NCI-H1694 (cell line): ENCODE results near the gene RAD18.

Experiments
- DNase-seq: peaks from one replicate; lab custom pipeline; 2025; lab: John Stamatoyannopoulos, UW

The RAD18 gene

GRCh38 chr3:8985411-8985831 is 22.1 kb upstream of the RAD18 start:
- no peak for DNase-seq

- no peak for DNase-seq
Measured at GRCh38 chr3:8984526-8984925, 21.3 kb upstream of the RAD18 start.

- DNase-seq = no peak
Measured at GRCh38 chr3:8984081-8984480, 20.8 kb upstream of the RAD18 start.

GRCh38 chr3:8983591-8983990 is 20.3 kb upstream of the RAD18 start:
- no peak for DNase-seq

- DNase-seq = no peak
Measured at GRCh38 chr3:8983026-8983425, 19.8 kb upstream of the RAD18 start.

GRCh38 chr3:8982509-8982908 is 19.2 kb upstream of the RAD18 start:
- DNase-seq = peak; percentile 2

GRCh38 chr3:8981700-8982099 is 18.4 kb upstream of the RAD18 start:
- no peak for DNase-seq

- DNase-seq = no peak
Measured at GRCh38 chr3:8981296-8981695, 18.0 kb upstream of the RAD18 start.

GRCh38 chr3:8980756-8981257 is 17.5 kb upstream of the RAD18 start:
- no peak for DNase-seq

GRCh38 chr3:8979262-8979661 is 16.0 kb upstream of the RAD18 start:
- DNase-seq = no peak

- no peak for DNase-seq
Measured at GRCh38 chr3:8978551-8978950, 15.3 kb upstream of the RAD18 start.

- no peak for DNase-seq
Measured at GRCh38 chr3:8976540-8977182, 13.4 kb upstream of the RAD18 start.

GRCh38 chr3:8975081-8976020 is 12.1 kb upstream of the RAD18 start:
- DNase-seq = no peak

GRCh38 chr3:8974458-8974857 is 11.2 kb upstream of the RAD18 start:
- no peak for DNase-seq

- no peak for DNase-seq
Measured at GRCh38 chr3:8972639-8973038, 9.4 kb upstream of the RAD18 start.

- DNase-seq = peak; percentile 29
Measured at GRCh38 chr3:8970971-8971589, 7.8 kb upstream of the RAD18 start.

GRCh38 chr3:8969241-8969640 is 6.0 kb upstream of the RAD18 start:
- DNase-seq = no peak

GRCh38 chr3:8968375-8968882 is 5.2 kb upstream of the RAD18 start:
- DNase-seq = no peak

GRCh38 chr3:8967553-8967952 is 4.3 kb upstream of the RAD18 start:
- DNase-seq = no peak

- DNase-seq = no peak
Measured at GRCh38 chr3:8966820-8967348, 3.6 kb upstream of the RAD18 start.

- no peak for DNase-seq
Measured at GRCh38 chr3:8966150-8966819, 3.0 kb upstream of the RAD18 start.
